NCI-H510A (cell line): ENCODE measurements around the gene SMCHD1.
"Not testable (repeated sequence)": the region's sequence is repeated elsewhere in the genome, so short reads cannot be mapped to it uniquely, and the experiment has no call there.

Experiments
- DNase-seq: peaks from one replicate; lab custom pipeline; 2025; lab: John Stamatoyannopoulos, UW

Gene SMCHD1

GRCh38 chr18:2818281-2818680 is 162.8 kb downstream of the SMCHD1 start:
- DNase-seq = no peak

DNA sequence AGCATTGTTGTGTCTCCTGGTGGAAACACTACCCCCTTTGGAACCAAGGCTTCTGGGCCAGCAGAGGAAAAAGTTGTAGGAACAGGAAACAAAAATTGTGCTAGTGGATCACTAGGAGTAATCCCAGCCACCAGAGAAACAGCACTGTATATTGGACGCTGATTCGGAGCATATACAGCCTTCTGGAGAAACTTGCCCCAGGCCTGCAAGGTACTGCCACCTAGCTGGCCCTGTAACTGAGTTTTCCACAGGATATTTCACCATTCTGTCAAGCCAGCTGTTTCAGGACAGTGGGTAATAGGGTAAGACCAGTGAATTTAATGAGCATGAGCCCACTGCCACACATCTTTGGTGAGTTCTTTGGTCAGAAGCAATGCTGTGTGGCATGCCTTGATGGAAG is 166.2 kb downstream of the SMCHD1 start:
- DNase-seq = no peak

DNA sequence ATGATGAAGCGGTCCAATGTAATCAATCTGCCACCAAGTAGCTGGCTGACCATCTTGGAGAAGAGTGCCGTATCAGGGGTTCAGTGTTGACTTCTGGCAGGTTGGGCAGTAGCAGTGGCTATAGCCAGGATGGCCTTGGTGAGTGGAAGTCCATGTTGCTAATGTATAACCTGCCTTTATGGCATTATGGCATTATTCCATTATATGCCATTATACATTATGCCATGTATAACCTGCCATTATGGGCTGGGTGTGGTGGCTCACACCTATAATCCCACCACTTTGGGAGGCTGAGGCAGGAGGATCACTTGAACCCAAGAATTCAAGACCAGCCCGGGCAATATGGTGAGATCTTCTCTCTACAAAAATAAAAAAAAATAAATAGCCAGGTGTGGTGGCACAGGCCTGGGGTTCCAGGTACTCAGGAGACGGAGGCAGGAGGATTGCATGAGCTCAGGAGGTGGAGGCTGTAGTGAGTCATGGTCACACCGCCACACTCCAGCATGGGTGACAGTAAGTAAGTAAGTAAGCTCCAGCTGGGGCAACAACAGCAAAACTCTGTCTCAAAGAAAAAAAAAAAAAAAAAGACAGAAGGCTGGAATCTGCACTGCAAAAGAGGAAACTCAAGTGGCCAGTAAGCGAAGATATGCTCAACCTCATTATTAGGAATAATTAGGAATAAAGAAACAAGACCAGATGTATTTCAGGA is 166.8 kb downstream of the SMCHD1 start:
- DNase-seq = no peak

DNA sequence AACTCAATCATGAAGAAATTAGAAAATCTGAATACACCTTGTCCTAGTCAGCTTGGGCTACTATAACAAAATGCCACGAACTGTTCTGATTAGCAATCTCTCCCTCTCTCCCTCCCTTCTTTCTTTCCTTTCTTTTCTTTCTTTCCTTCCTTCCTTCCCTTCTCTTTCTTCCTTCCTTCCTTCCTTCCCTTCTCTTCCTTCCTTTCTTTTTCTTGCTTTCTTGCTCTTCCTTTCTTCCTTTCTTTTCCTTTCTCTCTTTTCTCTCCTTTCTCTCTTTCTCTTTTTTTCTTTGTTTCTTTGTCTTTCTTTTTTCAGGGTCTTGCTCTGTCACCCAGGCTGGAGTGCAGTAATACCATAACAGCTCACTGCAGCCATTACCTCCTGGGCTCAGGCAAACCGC is 167.7 kb downstream of the SMCHD1 start:
- DNase-seq = no peak

DNA sequence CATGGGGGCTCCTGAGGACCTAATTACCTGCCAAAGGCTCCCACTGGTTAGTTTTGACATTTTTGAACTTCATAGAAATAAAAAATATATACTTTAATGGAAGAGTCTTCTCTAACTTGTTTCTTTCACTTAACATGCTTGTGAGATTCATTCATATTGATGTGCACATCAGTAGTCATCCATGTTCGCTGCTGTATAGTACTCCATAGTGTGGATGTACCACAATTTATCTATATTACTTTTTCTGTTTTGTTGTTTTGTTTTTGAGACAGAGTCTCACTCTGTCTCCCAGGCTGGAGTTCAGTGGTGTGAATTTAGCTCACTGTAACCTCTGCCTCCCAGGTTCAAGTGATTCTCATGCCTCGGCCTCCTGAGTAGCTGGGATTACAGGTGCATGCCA is 168.4 kb downstream of the SMCHD1 start:
- DNase-seq = no peak

GRCh38 chr18:2824865-2825264 is 169.3 kb downstream of the SMCHD1 start:
- DNase-seq = no peak

DNA sequence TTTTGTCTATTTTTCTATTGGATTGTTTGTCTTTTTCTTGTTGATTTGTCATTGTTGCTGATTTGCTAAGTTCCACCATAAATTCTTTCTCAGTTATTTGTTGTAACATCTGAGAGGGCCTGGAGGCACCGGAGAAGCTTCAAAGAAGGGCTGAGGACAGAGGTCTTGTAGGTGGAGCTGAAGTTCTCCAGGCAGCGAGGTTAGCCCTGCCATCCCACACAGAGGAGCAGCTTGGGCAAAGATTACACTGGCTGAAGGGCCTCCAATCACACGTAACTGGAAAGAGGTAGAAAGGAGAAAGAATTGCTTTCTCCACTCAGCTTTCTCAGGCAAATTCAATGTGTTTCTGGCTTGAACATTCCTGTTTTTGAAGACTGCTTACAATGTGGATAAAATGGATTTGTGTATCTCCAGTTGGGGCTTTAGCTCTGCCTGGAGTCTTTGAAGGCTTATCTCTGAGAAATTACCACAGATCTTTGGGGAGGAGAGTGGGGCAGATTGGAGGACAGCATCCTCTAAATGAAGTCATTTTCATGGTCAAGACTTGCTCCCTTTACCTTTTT is 170.2 kb downstream of the SMCHD1 start:
- DNase-seq = no peak

- DNase-seq = no peak
Observed at GRCh38 chr18:2826581-2826980, 171.1 kb downstream of the SMCHD1 start.

DNA sequence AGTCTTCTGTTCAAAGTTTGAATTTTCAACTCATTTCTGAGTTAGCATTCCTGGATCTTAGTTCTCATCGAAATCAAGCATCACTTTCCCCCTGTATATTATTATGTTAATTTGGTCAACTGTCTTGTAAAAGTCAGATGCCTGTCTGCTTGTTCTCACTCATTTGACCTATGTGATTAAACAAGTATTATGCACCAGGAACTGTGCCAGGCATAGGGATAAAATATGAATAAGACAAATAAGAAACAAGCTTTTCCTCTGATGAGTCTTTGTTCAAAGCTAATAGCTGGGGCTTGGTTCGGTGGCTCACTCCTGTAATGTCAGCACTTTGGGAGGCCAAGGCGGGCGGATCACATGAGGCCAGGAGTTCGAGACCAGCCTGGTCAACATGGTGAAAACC is 171.5 kb downstream of the SMCHD1 start:
- no peak for DNase-seq

GRCh38 chr18:2836118-2836517 is 180.6 kb downstream of the SMCHD1 start:
- not testable (repeated sequence) for DNase-seq

GRCh38 chr18:2837290-2837689 is 181.8 kb downstream of the SMCHD1 start:
- not testable (repeated sequence) for DNase-seq

GRCh38 chr18:2839202-2839601 is 183.7 kb downstream of the SMCHD1 start:
- no peak for DNase-seq

GRCh38 chr18:2840521-2840920 is 185.0 kb downstream of the SMCHD1 start:
- DNase-seq = no peak

GRCh38 chr18:2843146-2843545 is 187.6 kb downstream of the SMCHD1 start:
- DNase-seq = no peak

DNA sequence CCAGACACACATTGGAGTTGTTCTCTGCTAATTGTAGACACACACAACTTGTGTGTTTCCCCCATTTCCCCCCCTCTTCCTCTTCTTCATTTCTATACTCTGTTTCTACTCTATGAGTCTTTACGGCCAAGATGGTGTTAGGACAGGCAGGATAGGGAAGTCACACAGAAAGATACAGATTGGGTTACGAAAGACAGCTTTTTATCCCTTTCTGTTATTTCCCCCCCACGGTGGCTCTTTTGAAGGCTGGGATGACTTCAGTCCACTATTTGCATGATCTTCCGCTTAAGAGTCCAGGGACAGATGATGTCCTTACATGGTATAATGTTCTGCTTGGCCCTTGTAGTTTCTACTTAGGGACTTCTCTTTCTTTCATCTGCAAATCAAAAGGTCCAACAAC is 189.6 kb downstream of the SMCHD1 start:
- DNase-seq = no peak

- no peak for DNase-seq
Observed at GRCh38 chr18:2846636-2847316, 191.2 kb downstream of the SMCHD1 start, which contains the start of gene EMILIN2. Gene EMILIN2 (plus strand): TSS chr18:2847006. CDS start chr18:2847189, 183 bp downstream.

DNA sequence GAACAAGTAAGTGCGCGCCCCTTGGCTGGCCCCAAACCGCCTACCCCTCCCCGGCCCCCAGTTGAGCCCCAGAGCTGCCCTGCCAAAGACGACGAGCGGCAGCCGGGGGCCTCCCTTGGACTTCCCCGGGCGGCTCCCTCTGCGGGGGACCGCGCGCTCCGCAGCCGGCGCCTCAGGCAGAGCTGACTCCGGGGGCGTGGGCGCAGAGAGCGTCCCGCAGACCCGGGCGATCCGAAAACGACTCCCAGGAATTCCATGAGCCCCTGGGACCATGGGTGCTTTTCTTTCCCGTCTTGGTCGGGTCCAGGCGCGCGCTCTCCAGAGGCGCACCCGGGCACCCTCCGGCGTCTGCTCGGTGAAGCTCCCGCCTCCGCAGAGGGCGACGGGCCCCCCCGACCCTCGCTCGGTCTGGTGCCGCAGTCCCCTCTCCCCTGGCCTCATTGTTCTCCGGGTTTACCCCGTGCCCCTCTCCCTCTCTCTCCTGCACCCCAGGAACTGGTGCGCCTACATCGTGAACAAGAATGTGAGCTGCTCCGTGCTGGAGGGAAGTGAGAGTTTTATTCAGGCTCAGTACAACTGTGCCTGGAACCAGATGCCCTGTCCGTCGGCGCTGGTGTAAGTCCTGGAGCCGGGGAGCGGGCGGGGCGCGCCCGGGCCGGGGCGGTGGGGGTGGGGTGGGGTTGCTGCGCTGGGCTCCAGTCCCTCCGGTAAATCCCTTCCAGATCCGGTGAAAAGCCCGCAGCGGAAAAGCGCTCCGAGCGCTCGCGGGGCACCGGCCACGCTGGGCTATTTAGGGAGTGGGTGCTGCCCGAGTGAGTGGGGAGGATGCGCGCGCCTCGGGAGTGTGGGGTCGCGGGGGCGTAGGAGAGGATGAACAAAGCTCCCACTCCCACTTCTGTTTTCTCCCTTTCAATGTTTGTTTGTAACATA is 192.1 kb downstream of the SMCHD1 start:
- DNase-seq = no peak

DNA sequence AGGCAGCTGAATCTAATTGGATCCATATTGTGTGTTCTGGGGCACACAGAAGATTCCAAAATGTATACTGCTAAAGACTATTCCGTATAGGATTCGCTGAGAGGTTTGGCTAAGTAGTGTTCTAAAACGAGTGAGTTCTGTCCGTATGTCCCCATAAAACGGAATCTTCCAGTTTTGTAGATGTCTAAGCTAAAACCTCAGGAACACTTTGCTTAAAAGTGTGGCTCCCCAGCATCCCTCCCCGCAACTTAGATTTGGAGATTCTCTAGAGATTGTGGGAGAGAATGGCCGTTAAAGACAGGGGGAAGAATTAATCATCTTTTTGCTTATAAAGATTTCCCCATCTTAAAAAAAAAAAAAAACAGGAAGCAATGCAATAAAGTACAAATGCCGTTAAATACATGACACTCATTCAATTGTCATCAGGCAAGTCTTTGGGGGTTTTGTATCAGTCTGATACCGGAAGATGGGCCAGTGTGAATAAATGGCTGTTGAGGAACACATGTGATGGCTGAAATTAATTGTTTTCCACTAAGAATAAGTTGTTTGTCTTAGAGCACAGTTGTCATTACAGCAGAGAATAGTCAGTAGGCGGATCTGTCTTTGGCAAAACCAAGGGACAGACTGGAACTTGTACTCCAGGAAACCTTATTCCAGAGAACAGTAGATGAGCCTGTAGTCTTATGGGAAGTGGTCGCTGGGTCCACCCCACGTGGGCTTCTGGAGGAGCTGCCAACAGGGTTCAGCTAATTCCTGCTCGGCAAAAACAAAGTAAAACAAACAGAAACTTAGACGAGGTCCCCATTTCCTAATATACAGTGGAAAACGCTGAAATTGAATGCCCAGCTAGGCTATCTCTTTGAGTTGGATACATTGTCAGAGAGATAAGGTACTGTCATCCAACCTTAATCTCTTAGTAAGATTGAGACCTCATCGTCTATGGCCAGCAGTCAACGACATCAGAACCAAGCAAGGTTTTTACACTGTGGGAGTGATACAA is 193.0 kb downstream of the SMCHD1 start:
- DNase-seq = no peak

DNA sequence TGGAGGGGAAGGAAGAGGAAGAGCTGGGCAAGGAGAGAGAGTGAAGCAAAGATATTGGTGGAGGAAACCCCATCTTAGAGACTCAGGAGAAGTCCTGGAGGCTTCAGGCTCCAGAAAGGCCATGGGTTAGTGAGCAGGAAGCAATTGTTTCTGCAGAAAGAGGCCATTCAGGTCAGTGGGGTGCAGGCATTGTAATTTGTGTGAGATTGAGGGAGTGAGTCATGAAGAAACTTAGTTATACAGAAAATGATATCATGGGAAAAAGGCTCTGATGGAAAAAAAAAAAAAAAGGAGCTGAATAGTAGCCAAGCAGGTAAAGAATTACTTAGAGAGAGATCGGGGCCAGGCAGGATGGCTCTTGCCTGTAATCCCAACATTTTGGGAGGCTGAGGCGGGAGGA is 195.3 kb downstream of the SMCHD1 start:
- no peak for DNase-seq

DNA sequence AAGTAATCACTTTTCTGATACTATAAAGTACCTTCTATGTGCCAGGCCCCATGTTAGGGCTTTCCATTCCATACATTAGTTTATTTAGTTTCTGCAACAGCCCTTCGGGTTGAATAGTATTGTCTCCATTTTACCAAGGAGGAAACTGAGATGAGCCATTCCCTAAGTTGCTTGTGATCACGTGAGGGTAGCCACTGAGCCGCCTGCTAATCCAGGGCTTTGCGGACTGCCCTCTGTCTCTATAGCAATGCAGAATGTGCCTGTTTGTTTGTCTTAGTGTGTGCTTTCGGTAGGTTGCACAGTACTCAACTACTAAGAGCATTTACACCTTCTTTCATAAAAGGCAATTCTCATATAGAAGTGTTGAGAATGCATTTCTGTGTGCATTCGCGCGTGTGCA is 196.2 kb downstream of the SMCHD1 start:
- DNase-seq = no peak

DNA sequence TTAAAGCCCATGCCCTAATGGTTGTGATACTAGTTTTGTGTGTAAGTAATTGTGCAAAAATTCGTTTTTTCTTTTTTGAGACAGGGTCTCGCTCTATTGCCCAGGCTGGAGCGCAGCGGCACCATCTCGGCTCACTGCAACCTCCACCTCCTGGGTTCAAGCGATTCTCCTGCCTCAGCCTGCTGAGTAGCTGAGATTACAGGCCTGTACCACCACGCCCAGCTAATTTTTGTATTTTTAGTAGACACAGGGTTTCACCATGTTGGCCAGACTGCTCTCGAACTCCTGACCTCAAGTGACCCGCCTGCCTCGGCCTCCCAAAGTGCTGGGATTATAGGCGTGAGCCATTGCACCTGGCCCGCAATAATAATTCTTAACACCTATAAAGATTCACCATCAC is 196.9 kb downstream of the SMCHD1 start:
- not testable (repeated sequence) for DNase-seq
